HG03469 (cell line): ENCODE data around the gene AP1G1.
"Not testable (repeated sequence)": the region's sequence is repeated elsewhere in the genome, so short reads cannot be mapped to it uniquely, and the experiment has no call there.

Experiments used
- ATAC-seq: cut with Tn5 transposase; IDR thresholded peaks from one replicate; pipeline ENCODE4 v1.9.1; 2021; ENCODE audit warnings: mild to moderate bottlenecking, moderate library complexity, moderate number of reproducible peaks; ENCODE audit not compliant: unreplicated experiment

AP1G1 gene

DNA sequence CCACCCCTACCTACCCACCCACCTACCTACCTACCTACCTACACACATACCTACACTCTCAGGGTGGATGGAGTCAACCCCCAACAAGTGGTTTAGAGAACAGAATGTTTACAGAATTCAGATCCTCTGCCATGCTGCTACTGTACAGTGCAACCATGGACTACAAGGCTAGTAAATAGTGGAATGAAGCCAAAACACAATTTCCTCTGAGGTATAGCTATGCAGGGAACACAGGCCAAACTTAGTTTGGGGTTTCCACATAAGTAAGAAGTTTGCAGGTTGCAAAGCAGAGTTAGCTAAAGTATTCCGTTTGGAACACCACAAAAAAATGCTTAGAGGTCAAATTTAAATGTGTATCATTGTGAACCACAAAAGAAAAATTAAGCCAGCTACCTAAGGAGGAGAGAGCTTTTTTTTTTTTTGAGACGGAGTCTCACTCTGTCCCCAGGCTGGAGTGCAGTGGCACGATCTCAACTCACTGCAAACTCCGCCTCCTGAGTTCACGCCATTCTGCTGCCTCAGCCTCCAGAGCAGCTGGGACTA is 2.7 kb upstream of the AP1G1 start:
- no peak for ATAC-seq

DNA sequence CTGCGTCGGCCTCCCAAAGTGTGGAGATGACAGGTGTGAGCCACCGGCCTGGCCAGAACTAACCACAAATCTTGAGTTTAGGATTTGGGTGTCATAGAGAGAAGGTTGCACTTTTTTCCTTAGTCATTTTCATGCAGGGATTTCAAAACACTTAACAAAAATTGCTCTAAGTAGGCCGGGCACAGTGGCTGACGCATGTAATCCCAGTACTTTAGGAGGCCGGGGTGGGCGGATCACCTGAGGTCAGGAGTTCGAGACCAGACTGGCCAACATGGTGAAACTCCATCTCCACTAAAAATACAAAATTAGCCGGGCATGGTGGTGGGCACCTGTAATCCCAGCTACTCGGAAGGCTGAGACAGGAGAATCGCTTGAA is 1.5 kb upstream of the AP1G1 start:
- not testable (repeated sequence) for ATAC-seq

DNA sequence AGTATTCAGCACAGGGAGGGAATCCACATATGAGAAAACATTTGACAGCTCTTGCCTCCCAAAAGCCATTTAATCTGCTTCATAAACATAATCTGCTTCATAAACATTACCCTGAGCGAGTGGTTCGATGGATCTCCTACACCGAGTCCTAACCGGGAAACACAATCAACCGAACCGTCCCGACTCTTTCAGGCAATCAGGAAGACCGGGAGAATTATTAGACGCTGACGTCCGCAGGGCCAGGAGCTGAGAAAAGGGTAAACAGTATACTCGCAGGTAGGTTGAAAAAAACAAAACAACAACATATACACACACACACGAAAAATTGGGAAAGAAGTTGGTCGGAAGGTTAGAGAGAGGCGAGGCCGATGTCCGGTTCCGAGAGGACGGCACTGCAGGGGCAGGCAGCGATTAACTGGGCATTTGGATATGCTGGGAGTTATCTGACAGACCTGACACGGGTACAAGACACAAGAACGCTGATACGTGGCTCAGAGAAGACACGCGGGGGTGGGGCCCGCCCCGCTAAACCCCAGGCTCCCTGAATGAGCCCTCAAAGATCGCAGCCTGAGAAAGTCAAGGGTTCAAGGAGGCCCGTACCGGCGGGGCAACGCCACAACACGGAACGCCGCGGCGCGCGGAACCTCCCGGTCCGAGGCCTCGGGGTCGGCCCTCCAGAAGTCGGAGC is 585 bp downstream of the AP1G1 start:
- ATAC-seq = peak; percentile 11

DNA sequence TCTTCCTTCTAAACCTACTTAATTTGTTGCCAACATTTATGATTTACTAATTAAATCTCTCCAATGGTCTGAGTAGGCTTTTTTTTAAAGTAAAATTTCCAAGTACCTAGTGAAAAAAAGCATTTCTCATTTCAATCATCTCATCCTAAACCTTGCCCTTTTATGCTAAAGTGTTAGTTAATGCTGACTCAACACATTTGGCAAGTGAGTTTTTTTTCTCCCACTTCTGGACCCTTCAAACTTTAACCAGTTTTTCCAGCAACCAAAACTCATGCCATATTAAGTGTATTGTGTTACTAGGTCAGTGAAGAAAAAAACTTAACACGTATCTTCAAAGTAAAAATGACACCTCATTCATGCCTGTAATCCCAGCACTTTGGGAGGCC is 5.3 kb downstream of the AP1G1 start:
- ATAC-seq = no peak

DNA sequence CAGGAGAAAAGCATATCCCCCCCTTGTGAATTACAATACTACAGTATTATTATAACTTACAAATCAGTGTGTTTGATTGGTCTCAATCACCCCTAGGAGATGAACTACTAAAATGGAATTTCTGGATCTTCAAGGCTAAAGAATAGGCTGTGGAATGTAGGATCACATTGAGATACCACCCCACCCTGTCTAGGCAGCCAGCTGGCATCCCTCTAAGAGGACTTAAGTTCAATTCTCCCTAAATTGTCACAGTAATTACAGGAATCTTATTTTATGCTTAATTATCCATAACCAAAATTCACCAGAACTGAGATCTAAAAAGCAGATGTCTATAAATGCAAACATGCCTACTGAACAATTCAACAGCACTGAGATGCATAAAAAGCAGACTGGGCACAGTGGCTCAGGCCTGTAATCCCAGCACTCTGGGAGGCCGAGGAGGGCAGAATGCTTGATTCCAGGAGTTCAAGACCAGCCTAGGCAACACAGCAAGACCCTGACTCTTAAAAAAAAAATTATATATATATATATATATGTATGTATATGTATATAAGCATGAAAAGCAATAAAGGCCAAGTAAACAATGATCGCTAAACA is 12.0 kb downstream of the AP1G1 start:
- ATAC-seq = no peak

DNA sequence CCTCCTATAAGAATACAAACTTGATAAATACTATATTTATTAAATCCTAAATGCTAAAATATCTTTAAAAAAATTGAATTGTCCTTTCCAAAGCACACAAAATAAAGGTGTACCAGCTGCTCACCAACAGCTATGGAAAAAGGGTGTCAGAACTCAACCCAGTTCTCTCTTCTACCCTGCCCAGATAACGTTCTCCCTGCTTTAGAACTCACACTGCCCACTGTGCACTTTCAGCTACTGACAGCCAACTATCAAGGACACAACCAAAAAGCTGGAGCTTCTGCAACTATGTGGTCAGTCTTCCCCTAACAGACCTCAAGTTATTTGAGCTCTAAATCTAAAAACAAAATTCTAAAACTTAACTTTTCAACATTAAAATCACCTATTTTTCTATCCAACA is 13.7 kb downstream of the AP1G1 start:
- ATAC-seq = no peak

DNA sequence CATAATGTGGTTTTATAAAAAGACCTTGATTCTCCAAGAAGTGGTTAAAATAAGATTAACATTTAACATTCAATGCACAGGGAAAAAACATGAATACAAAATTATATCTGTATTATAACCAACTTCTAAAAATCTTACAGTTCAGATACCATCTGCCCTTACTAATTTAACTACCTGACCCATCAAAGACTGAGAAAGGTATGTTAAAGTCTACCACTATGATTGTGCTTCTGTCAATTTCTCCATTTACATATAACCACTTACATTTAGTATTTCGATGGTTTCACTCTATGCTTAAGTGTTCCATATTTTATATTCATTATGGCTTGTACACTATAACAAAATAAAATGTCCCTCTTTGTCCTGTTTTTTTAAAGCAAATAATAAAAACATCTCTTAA is 14.6 kb downstream of the AP1G1 start:
- ATAC-seq = no peak

DNA sequence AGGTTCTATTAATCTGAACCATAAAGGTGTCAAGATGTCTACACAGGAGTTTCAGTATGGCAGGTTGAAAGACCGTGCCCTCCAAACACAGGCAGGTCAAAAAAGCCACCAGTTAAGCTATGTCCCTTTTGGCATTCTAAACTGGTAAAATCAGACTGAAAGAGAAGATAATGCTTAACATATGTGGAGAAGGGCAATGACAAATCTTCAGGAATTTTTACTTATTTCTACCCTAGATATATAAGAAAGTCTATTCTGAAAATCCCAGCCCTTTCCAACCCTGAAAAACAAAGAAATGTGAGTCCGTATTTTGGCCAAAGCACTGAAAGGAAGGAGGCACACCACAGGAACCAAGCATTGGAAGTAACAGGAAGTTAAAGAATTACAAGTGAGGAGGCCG is 16.5 kb downstream of the AP1G1 start:
- no peak for ATAC-seq

DNA sequence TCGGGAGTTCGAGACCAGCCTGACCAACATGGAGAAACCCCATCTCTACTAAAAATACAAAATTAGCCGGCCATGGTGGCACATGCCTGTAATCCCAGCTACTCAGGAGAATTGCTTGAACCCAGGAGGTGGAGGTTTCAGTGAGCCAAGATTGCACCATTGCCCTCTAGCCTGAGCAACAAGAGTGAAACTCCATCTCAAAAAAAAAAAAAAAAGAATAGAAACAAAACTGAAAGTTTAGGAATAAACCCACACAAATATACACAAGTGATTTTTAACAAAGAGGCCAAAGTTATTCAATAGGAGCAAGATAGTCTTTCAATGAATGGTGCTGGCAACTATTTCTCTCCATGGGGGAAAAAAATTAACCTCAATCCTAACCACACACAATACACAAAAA is 18.3 kb downstream of the AP1G1 start:
- not testable (repeated sequence) for ATAC-seq

DNA sequence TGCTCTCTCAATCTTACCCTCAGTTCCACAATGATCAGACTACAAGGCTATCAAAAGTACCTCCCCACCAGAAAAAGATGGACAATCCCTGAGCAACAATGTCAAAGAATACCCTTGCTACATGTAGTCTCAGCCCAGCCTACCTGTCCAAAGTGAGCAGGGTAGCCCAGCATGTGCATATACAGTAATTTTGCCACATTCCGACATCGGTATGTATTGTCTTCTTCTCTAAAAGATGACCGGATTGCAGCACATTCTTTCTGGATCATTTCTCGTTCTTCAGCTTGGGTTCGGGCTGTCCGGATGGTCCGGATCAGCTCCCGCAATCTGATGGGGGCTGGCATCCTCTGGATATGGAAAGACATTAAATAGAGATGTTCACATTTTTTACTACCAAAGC is 19.5 kb downstream of the AP1G1 start:
- no peak for ATAC-seq

DNA sequence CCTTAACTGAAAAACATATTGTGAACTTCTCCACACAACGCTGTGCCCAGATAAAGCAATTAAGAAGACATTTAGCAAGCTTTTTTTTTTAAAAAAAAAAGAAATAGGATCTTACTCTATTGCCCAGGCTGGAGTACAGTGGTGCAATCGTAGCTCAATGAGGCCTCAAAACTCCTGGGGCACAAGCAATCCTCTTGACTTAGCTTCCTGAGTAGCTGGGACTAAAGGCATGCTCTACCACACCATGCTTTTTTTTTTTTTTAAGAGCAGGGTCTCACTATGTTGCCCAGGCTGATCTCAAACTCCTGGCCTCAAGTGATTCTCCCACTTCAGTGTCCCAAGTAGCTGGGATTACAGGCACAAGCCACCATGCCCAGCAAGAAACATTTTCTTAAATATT is 20.1 kb downstream of the AP1G1 start:
- ATAC-seq = no peak

DNA sequence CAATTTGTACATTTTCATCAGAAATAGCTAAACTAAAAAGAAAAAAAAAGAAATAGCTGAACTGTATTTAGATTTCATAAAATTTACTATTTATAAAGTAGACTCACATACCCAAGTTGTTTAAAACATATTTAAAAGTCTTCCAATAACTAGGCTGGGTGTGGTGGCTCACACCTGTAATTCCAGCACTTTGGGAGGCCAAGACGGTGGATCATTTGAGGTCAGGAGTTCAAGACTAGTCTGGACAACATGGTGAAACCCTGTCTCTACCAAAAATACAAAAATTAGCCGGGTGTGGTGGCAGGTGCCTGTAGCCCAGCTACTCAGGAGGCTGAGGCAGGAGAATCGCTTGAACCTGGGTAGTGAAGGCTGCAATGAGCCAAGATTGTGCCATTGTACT is 23.5 kb downstream of the AP1G1 start:
- ATAC-seq = not testable (repeated sequence)

DNA sequence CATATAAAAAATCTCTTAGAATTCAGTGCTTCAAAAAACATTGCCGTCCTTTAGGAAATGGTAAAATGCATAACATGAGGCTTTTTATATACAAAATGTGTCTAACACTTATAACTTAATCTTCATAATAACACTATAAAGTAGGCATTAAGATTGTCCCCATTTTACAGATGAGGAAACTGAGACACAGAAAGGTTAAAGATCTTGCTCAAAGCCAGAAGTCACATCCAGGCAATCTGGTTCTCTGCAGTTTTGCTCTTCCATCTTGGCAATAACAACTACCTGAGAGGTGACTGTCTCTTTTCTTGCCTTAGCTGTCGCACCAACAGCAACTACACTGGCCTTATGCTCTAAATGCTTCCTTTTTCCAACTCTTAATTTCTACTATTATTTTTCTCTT is 24.5 kb downstream of the AP1G1 start:
- ATAC-seq = no peak

DNA sequence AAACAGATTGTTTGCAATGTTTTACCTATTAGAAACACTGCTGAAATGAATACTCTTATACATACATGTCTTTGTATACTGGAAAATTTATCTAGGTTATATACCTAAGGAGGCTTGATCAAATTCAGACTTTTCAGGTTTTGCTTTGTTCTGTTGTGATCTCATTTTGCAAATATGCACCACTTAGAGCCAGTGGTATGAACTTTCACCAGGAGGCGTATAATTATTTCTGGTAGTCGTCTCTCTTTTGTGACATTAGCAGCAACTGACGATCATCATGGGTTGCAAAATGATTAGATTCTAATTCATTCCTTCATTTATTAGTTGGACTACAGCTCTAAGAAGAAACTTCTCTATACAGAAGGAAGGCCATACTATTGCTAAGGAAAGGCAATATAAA is 26.9 kb downstream of the AP1G1 start:
- no peak for ATAC-seq

DNA sequence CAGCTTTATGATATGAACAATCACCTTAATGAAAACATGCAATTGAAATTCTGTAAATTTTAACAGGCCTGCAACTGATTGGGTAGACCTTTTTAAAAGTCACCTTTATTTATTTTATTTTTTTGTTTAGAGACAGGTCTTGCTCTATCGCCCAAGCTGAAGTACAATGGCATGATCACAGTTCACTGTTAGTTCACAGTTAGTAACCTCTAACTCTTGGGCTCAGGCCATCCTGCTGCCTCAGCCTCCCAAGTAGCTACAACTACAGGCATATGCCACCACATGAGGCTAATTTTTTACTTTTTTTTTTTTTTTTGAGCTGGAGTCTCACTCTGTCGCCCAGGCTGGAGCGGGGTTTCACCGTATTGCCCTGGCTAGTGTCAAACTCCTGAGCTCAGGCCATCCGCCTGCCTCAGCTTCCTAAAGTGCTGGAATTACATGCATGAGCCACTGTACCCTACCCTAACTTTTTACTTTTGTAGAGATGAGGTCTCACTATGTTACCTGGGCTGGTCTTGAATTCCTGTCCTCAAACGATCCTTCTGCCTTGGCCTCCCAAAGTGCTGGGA is 28.0 kb downstream of the AP1G1 start:
- ATAC-seq = no peak

DNA sequence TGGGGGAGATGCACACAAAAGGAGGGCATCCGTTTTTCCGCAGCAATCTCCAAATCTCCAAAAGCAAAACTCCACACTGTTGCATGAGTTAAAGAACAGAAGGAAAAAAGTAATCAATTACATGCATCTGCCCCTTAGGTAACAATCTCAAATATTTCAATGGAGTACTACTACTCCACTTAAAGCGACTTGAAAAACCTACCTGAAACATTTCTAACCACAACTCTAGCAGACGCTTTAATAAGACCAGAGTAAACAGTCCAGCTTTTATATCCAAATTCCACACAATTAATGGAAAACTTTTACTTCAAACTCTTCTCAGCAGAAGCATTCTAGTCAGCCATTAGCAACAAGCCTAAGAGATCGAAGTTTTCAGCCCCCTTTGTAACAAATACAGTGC is 29.9 kb downstream of the AP1G1 start:
- ATAC-seq = no peak

DNA sequence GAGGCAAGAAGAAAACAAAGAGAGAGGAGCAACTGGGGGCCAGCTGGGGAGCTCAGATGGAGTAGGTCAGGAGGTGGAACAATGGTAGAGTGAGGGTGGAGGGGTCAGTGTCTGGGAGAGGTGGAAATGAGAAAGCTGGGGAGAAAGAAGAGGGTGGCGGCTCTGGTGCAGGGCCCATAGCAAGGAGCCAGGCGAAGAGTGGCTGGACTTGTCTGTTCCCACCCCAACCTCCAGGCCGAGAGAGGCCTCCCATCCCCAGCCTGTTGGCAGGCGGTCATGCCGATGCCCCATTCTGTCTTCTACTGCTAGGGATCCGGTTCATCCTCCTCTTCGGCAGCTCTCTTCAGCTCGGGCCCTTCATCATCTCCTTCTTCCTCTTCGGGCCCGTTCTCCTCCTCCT is 31.3 kb downstream of the AP1G1 start:
- ATAC-seq = no peak

DNA sequence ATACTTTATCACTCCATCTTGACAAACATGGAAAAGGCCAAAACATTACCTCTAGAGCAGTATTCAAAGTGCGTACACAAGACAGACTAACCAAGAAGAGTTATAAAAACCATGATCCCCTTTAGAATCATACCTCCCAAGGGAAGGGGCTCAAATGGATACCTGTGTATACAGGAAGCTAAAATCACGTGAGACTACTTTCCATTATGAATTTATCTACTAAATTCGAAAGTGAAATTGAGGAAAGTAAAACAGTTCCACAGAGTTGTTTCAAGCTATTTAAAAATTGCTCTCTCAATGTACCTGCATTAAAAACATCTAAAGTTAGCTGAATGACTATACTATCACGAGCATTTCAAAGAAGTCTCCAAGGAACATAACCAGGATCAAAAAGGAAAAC is 32.7 kb downstream of the AP1G1 start:
- ATAC-seq = no peak

DNA sequence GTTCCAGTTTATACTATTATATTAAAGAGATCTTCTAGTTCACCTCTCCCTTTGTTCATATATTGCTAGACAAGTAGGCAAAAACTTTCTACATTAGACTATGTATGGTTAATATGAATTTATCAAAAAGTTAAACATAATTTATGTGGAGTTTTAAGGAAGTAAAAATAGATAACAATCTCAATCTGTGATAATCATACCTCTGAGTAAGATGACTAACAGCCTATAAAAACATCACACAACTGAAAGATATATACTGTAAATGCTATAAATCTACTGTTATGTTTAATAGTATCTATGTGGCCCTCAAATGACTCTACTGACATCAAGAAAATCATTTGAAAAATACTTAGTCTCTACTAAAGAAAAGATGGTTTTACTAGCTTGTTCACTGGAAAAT is 37.1 kb downstream of the AP1G1 start:
- no peak for ATAC-seq

DNA sequence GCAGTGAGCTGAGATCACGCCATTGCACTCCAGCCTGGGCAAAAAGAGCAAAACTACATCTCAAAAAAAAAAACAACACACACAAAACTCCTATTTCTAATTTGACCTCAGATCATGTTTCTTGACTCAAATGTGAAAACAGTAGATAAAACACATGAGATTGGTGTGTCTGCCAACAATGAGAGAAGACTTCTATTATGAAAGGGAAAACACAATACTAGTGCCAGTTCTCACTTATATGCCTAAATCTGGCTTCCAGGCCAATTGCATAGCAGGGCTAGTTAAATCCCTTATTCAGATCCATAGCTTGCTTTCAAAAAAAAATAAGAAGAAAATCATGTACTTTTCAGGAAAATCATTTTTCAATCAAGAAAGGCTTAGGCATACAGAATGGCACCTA is 39.4 kb downstream of the AP1G1 start:
- ATAC-seq = no peak

DNA sequence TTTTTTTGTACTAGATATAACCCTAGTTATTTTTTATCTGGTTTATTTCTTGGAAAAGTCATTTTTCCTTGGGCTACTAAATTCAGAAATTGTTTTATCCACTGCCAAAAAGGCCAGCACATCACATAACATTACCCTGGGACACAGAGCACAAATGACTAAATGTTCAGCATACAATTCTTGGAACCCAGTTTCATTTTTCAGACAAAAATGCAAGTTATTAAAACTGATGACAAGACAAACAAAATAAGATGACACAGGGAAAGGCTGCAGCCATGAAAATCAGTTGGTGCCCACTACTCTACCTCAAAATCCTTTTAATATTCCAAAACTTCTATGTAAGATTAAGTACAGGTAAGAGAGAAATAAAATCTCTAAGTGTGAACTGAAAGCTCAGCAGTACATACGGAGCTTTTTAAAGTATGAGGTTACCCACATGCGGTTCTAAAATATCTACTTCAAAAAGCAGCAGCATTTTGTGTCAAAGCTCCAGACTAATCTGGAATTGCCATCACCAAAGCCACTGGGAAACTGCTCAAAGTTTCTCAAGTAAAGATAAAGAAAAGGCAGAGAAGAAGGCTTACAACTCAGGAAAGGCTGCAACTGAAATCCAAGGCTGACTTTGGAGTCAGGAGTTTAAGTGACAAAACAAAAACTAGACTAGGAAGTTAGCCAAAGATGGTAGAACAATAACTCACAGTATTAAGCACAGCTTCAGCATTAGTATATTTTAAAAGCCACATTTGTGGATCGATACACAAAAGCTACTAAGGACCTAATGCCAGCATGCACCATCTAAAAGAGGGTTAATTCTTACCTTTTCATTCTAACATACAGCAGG is 41.4 kb downstream of the AP1G1 start:
- ATAC-seq = no peak

DNA sequence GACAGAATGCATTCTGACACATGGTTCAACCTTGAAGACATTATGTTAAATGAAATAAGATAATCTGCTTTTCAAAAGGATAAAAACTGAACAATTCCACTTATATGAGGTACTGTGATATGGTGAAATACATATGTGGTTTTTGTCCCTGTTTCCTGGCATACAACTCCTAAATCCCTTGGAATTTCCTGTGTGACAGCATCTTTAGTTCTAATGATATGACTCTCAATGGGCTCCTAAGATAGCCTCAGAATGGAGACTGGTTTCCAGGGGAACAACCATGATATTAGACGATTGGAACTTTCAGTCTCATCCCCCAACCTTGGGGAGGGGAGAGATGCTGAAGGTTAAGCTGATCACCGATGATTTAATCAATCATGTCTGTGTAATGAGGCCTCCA is 46.4 kb downstream of the AP1G1 start:
- ATAC-seq = no peak
